ENCODE results near the gene ERC2. TPM values are rescaled to one million over a fixed set of nuclear protein-coding genes. Genes with fewer than 3 reads are reported as not detected.

Gene ERC2
- total and polyA plus RNA-seq, 2 of the 8 experiments (the other 6 are each of a cell fraction or from before 2014, with no cell fraction given), result 16.4 to 22.8 TPM

GRCh38 chr3:56190130-56190529, 278.1 kb downstream of the ERC2 start:
- Histone ChIP-seq H3K56ac (replicated peaks; ENCODE audit: insufficient read length, low read depth, low read length) (no peak overlapping the region), H4K5ac (ENCODE audit: insufficient read length, low read depth, low read length) (no peak overlapping the region), H3K14ac (ENCODE audit: insufficient read length) (no peak overlapping the region), H3K23ac (ENCODE audit: insufficient read length) (no peak overlapping the region), H3K79me2 (ENCODE audit: control insufficient read depth in 1 of 2, insufficient read depth in 2 of 2, low read length in 2 of 2) (no peaks in the 10 kb centered on the region), H2AFZ (ENCODE audit: low read length) (no peak overlapping the region), H3K27ac (ENCODE audit: low read depth, low read length) (no peak overlapping the region), H2BK20ac (ENCODE audit: low read length) (no peak overlapping the region), H2BK120ac (replicated peaks; ENCODE audit: low read depth, low read length) (no peak overlapping the region), H4K8ac (ENCODE audit: extremely low read depth, insufficient read depth, low read length) (no peak overlapping the region), H3K4me3 (ENCODE audit: extremely low read depth in 1 of 4, insufficient read depth in 2 of 4, low read depth in 3 of 4, low read length in 4 of 4) (no peak overlapping the region), H4K91ac (replicated peaks; ENCODE audit: insufficient read length, low read length) (no peak overlapping the region), H3K4me1 (replicated peaks in 1 of 4; ENCODE audit: control insufficient read depth in 3 of 4, insufficient read depth in 4 of 4, low read length in 3 of 4) (no peaks in the 10 kb centered on the region), H3K23me2 (ENCODE audit: low read depth, low read length) (no peaks in the 10 kb centered on the region; the same call in 1 of the 2 replicates), H2BK15ac (ENCODE audit: low read length) (no peak overlapping the region), H2BK12ac (ENCODE audit: low read depth, low read length) (no peak overlapping the region), H3K79me1 (ENCODE audit: low read depth, low read length) (no peaks in the 10 kb centered on the region), H3K18ac (ENCODE audit: extremely low read depth, low read length) (no peak overlapping the region), H3K27me3 (replicated peaks in 1 of 4; ENCODE audit: control insufficient read depth in 3 of 4, extremely low read depth in 1 of 4, insufficient read depth in 3 of 4, low read length in 3 of 4) (0 out of 7 replicates have a peak, but pooled peaks cover 0 to 2% (median 0%) of the 10 kb centered on the region in 4 experiments), H3K9me3 (ENCODE audit: insufficient read depth in 2 of 2, low read depth in 1 of 2, low read length in 1 of 2) (no peaks in the 10 kb centered on the region), H2AK5ac (ENCODE audit: low read depth, low read length) (no peak overlapping the region), H4K20me1 (replicated peaks in 1 of 2; ENCODE audit: control insufficient read depth in 1 of 2, insufficient read depth in 2 of 2, low read length in 2 of 2) (no peaks in the 10 kb centered on the region), H3K36me3 (ENCODE audit: control insufficient read depth in 2 of 4, insufficient read depth in 4 of 4, low read length in 3 of 4) (no peaks in the 10 kb centered on the region), H2BK5ac (ENCODE audit: low read depth, low read length) (no peak overlapping the region), H3K9ac (replicated peaks in 1 of 4; ENCODE audit: extremely low read depth in 1 of 4, low read depth in 3 of 4, low read length in 3 of 4) (no peak overlapping the region), H3K4me2 (ENCODE audit: insufficient read depth in 1 of 2, low read depth in 2 of 2, low read length in 2 of 2) (no peak overlapping the region), H3K4ac (replicated peaks; ENCODE audit: insufficient read length, low read depth, low read length) (no peak overlapping the region)
- DNase-seq (ENCODE audit: low read depth in 1 of 2, low spot score in 2 of 2), result no peak
- CTCF ChIA-PET (ENCODE audit: partially characterized antibody), result interaction anchor here (1.0 to 1.4 kb wide), 2 partner anchors 11 to 24 kb away, joined by 4 read pairs; no protein-coding TSS in a partner anchor
- FAIRE-seq, result no peak
- no peak for TF ChIP-seq HDAC2 (IDR thresholded peaks at IDR 0.05; ENCODE audit: borderline replicate concordance in 1 of 2, low read depth in 2 of 2, low read length in 2 of 2)
- TF ChIP-seq KDM4A (IDR thresholded peaks at IDR 0.05; ENCODE audit: low read depth, low read length, severe bottlenecking), result no peak
- no peak for TF ChIP-seq TEAD4 (IDR thresholded peaks at IDR 0.05; ENCODE audit: low read depth, low read length)
- no peak for TF ChIP-seq RFX5 (IDR thresholded peaks at IDR 0.05; ENCODE audit: borderline replicate concordance, low read depth, low read length)
- no peak for TF ChIP-seq RXRA (IDR thresholded peaks at IDR 0.05; ENCODE audit: insufficient read depth, low read depth, low read length)
- TF ChIP-seq E2F6 (IDR thresholded peaks at IDR 0.05), result no peak
- no peak for TF ChIP-seq POLR2AphosphoS5 (IDR thresholded peaks at IDR 0.05; ENCODE audit: low read depth, low read length)
- no peak for TF ChIP-seq SIN3A (conservative IDR thresholded peaks at IDR 0.05 in 1 of 2, IDR thresholded peaks at IDR 0.05 in 1 of 2; ENCODE audit: low read depth in 1 of 2, low read length in 2 of 2)
- no peak for TF ChIP-seq SP2 (IDR thresholded peaks at IDR 0.05; ENCODE audit: low read length)
- no peak for TF ChIP-seq MAFK (IDR thresholded peaks at IDR 0.05; ENCODE audit: low read depth, low read length)
- no peak for TF ChIP-seq EP300 (IDR thresholded peaks at IDR 0.05; ENCODE audit: borderline replicate concordance in 1 of 2, low read depth in 2 of 2, low read length in 2 of 2)
- no peak for TF ChIP-seq RAD21 (IDR thresholded peaks at IDR 0.05 in 1 of 2, conservative IDR thresholded peaks at IDR 0.05 in 1 of 2; ENCODE audit: low read depth in 2 of 2, low read length in 2 of 2)
- no peak for TF ChIP-seq RBBP5 (IDR thresholded peaks at IDR 0.05; ENCODE audit: borderline replicate concordance, low read depth, low read length)
- POLR2A ChIA-PET (ENCODE audit: partially characterized antibody), result no interaction called here

All from H1 (cell line).